Kidney (tissue), 14 donors: ENCODE measurements around the gene PDE4D. TPM values are rescaled to one million over a fixed set of nuclear protein-coding genes. Genes with fewer than 3 reads are reported as not detected.

ENCODE experiments used
- DNase-seq, 5 donors: peaks; one replicate each; pipeline ENCODE4 v3.0.0-alpha.2; 2013 to 2020
- FAIRE-seq: peaks from 2 replicates; lab custom pipeline; 2012; peaks lifted over from hg19 to GRCh38; lab: Jason Lieb, UNC
- H3K27ac ChIP-seq, 2 donors: one replicate each; pipeline ENCODE4 v1.7.0; 2013; ENCODE audit warnings: low read depth in 2 of 2, low read length in 2 of 2, inconsistent platforms in 1 of 2
- H3K27me3 ChIP-seq: one replicate; pipeline ENCODE4 v1.7.1; 2013; ENCODE audit warnings: low read length, inconsistent platforms; ENCODE audit not compliant: control insufficient read depth, insufficient read depth
- H3K36me3 ChIP-seq, 3 donors: one replicate each; pipeline versions ENCODE4 v1.7.0 to v1.7.1; 2013; ENCODE audit warnings: low read length in 3 of 3, control low read depth in 1 of 3, inconsistent platforms in 1 of 3; ENCODE audit not compliant: insufficient read depth in 3 of 3, control insufficient read depth in 2 of 3
- H3K4me1 ChIP-seq, 3 donors: one replicate each; pipeline versions ENCODE4 v1.7.0 to v1.7.1; 2013; ENCODE audit warnings: low read length in 3 of 3, inconsistent platforms in 1 of 3, low read depth in 1 of 3; ENCODE audit not compliant: control insufficient read depth in 2 of 3, insufficient read depth in 2 of 3
- H3K4me3 ChIP-seq, 3 donors: one replicate each; pipeline versions ENCODE4 v1.7.0 to v1.8.1; 2013; ENCODE audit warnings: low read length in 3 of 3, control low read depth in 1 of 3, inconsistent platforms in 1 of 3
- H3K9ac ChIP-seq, 3 donors: one replicate each; pipeline versions ENCODE4 v1.7.0 to v1.7.1; 2013; ENCODE audit warnings: low read length in 3 of 3, control low read depth in 1 of 3, inconsistent platforms in 1 of 3
- H3K9me3 ChIP-seq, 3 donors: one replicate each; pipeline versions ENCODE4 v1.7.0 to v1.7.1; 2013; ENCODE audit warnings: low read length in 3 of 3, control low read depth in 1 of 3, inconsistent platforms in 1 of 3; ENCODE audit not compliant: control insufficient read depth in 2 of 3, insufficient read depth in 1 of 3
- intact Hi-C: fragments of 100-400 bp; cut with DNase I; formaldehyde crosslinking; loops from one replicate; pipeline ENCODE4 v1.11.1; 2022
- polyA plus RNA-seq: library from polyadenylated mRNA; stranded (reverse); fragments of 350-450 nt; fragmentation: Illumina TruSeq; extraction: RNeasy Lipid Tissue Mini Kit (QIAGEN cat#74804); gene quantifications from one replicate; pipeline ENCODE4 v1.2.3, GENCODE V29; 2014; ENCODE audit warnings: low read depth, low replicate concordance; ENCODE audit not compliant: insufficient read depth
- total RNA-seq: library from RNA; stranded (reverse); fragmentation: NEBNext Ultra II Directional; extraction: Animal tissue kit (Norgen Biotek cat#: 25700); gene quantifications from one replicate; pipeline ENCODE4 v1.2.1, GENCODE V29; 2021
- TF ChIP-seq, protein P1 (sequence below): IDR thresholded peaks from 3 replicates; pipeline ENCODE4 v1.5.1; 2012; ENCODE audit warnings: mild to moderate bottlenecking, moderate library complexity, borderline replicate concordance; ENCODE audit not compliant: insufficient read depth; ENCODE audit errors: extremely low read depth
- donor health status: control.
- donor health status: control.
- donor health status: control.
- donor health status: control.
- donor health status: control.
- donor health status: DM: yes; HTN: yes; CAD: no.
- donor health status: Normal renal cell carcinoma (clear cell type).

The PDE4D gene
- total and polyA plus RNA-seq, 2 donors from 2014 or later = 9.2 to 78.9 TPM

- Histone ChIP-seq H3K9me3 (no peaks in the 10 kb centered on the region), H3K4me1 (no peaks in the 10 kb centered on the region), H3K4me3 (no peak overlapping the region), H3K27me3 (no peaks in the 10 kb centered on the region), H3K27ac (no peak overlapping the region), H3K36me3 (no peaks in the 10 kb centered on the region), H3K9ac (no peak overlapping the region)
- intact Hi-C loops = no loop called here
- no peak for DNase-seq
- TF ChIP-seq, protein P1, sequence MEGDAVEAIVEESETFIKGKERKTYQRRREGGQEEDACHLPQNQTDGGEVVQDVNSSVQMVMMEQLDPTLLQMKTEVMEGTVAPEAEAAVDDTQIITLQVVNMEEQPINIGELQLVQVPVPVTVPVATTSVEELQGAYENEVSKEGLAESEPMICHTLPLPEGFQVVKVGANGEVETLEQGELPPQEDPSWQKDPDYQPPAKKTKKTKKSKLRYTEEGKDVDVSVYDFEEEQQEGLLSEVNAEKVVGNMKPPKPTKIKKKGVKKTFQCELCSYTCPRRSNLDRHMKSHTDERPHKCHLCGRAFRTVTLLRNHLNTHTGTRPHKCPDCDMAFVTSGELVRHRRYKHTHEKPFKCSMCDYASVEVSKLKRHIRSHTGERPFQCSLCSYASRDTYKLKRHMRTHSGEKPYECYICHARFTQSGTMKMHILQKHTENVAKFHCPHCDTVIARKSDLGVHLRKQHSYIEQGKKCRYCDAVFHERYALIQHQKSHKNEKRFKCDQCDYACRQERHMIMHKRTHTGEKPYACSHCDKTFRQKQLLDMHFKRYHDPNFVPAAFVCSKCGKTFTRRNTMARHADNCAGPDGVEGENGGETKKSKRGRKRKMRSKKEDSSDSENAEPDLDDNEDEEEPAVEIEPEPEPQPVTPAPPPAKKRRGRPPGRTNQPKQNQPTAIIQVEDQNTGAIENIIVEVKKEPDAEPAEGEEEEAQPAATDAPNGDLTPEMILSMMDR = no peak
- FAIRE-seq = no peak
Observed at GRCh38 chr5:59449905-59450644, 443.5 kb downstream of the PDE4D start.

DNA sequence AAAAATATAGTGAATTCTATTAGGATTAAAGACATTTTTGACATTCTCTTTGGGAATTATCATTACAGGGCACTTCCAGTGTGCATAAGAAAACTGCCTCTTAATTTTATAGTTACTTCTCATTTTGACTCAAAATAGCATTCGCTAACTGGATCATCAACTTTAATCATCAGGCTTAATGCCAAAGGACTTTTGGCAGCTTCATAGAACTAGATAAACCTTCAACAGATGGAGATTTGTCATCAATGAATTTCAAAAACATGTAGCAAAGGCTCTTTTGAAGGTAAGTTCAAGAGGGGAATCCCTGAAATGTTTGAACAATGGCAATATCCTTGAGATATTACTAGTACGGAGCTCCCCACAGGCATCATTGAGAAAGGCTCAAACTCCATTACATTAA is 447.2 kb downstream of the PDE4D start:
- FAIRE-seq (no peak), DNase-seq (no peak)
- Histone ChIP-seq H3K27me3 (no peaks in the 10 kb centered on the region), H3K4me1 (no peaks in the 10 kb centered on the region), H3K9me3 (no peaks in the 10 kb centered on the region), H3K27ac (no peak overlapping the region), H3K4me3 (no peak overlapping the region), H3K9ac (no peak overlapping the region), H3K36me3 (no peaks in the 10 kb centered on the region)
- TF ChIP-seq, protein P1 = no peak
- intact Hi-C loops = no loop called here

DNA sequence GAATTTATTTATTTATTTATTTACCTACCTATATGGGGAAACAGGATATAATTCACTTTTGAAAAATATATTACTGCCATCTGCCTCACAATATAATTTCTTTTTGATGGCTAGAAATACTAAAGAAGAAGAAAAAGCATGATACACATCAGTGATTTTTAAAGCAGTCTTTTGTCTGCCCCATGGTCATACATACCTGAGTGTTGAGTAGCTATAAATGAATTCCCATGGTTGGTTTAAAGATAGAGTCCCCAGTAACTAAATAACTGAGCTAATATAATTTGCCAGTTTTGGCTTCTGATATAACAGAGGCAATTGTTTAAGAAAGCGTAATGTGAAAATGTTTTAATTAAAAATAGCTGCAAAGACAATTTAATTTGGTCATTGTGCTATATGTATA is 447.8 kb downstream of the PDE4D start:
- no peaks in the 10 kb centered on the region for H3K36me3 ChIP-seq
- no peak overlapping the region for H3K9ac ChIP-seq
- H3K9me3 ChIP-seq = no peaks in the 10 kb centered on the region
- FAIRE-seq (no peak), DNase-seq (no peak)
- no peaks in the 10 kb centered on the region for H3K4me1 ChIP-seq
- no peaks in the 10 kb centered on the region for H3K27me3 ChIP-seq
- no peak overlapping the region for H3K27ac ChIP-seq
- TF ChIP-seq, protein P1 = no peak
- no peak overlapping the region for H3K4me3 ChIP-seq
- intact Hi-C loops = no loop called here
